ENCODE measurements around the gene FOXJ1.
A peak's percentile ranks its signal among the peaks of the same experiment; 100 is the strongest.
"Not testable (repeated sequence)": the region's sequence is repeated elsewhere in the genome, so short reads cannot be mapped to it uniquely, and the experiment has no call there.

FOXJ1 gene
- total RNA-seq = 0.50 to 11.1 (median 1.8) reads per million in 9 experiments

GRCh38 chr17:76141212-76142038, at the start of gene FOXJ1:
FOXJ1 (minus strand) TSS chr17:76141245; CDS start chr17:76140395, 850 bp downstream.
- H3K4me3 Mint-ChIP-seq = peak within 1 kb of the TSS; percentile 76 to 85

GRCh38 chr17:76189741-76190140, 48.7 kb upstream of the FOXJ1 start:
- Mint-ChIP-seq H3K9me3 (no peaks in the 10 kb centered on the region), H3K27ac (peak overlapping the region; percentile 65 to 91), H3K4me1 (ENCODE audit: low read depth in 2 of 2) (peaks cover 41 to 57% of the 10 kb centered on the region in 2 donors), H3K36me3 (ENCODE audit: insufficient read depth) (peaks cover 5% of the 10 kb centered on the region), H3K27me3 (no peaks in the 10 kb centered on the region), H3K4me3 (peak overlapping the region; percentile 50 to 68)
- DNase-seq (no peak), ATAC-seq (replicated peaks) (no peak)

More at GRCh38 chr17:76141212-76142038, at the start of gene FOXJ1:
- Mint-ChIP-seq H3K27ac (peak within 1 kb of the TSS; percentile 80 to 86), H3K9me3 (no peaks in the 10 kb centered on the region), H3K36me3 (ENCODE audit: insufficient read depth) (peaks cover 27% of the 10 kb centered on the region), H3K4me1 (ENCODE audit: low read depth in 2 of 2) (peaks cover 53 to 55% of the 10 kb centered on the region in 2 donors), H3K27me3 (peaks cover 0 to 17% of the 10 kb centered on the region in 2 donors)
- peak; percentile 83 for ATAC-seq (replicated peaks)
- peak; percentile 91 to 97 (median 95) for DNase-seq

GRCh38 chr17:76189247-76189646, 48.2 kb upstream of the FOXJ1 start:
- peak overlapping the region; percentile 65 to 91 for H3K27ac Mint-ChIP-seq
- peaks cover 44 to 56% of the 10 kb centered on the region in 2 donors for H3K4me1 Mint-ChIP-seq (ENCODE audit: low read depth in 2 of 2)
- ATAC-seq (replicated peaks) = no peak
- H3K9me3 Mint-ChIP-seq = no peaks in the 10 kb centered on the region
- peaks cover 5% of the 10 kb centered on the region for H3K36me3 Mint-ChIP-seq (ENCODE audit: insufficient read depth)
- H3K4me3 Mint-ChIP-seq = peak overlapping the region; percentile 50 to 68
- DNase-seq = no peak
- H3K27me3 Mint-ChIP-seq = no peaks in the 10 kb centered on the region

GRCh38 chr17:76188213-76189016, 47.4 kb upstream of the FOXJ1 start:
- Mint-ChIP-seq H3K4me3 (peak overlapping the region; percentile 6 to 41), H3K36me3 (ENCODE audit: insufficient read depth) (peaks cover 5% of the 10 kb centered on the region), H3K27me3 (no peaks in the 10 kb centered on the region), H3K4me1 (ENCODE audit: low read depth in 2 of 2) (peaks cover 39 to 50% of the 10 kb centered on the region in 2 donors), H3K27ac (peak overlapping the region; percentile 65 to 91), H3K9me3 (no peaks in the 10 kb centered on the region)
- ATAC-seq (replicated peaks) (no peak), DNase-seq (no peak)

GRCh38 chr17:76186774-76187173, 45.7 kb upstream of the FOXJ1 start:
- Mint-ChIP-seq H3K4me3 (peak overlapping the region; percentile 27 to 52), H3K4me1 (ENCODE audit: low read depth in 2 of 2) (peaks cover 31 to 38% of the 10 kb centered on the region in 2 donors), H3K36me3 (ENCODE audit: insufficient read depth) (peaks cover 11% of the 10 kb centered on the region), H3K27ac (peak overlapping the region; percentile 46 to 88)
- not testable (repeated sequence) for DNase-seq; ATAC-seq (replicated peaks); H3K27me3 Mint-ChIP-seq; H3K9me3 Mint-ChIP-seq

GRCh38 chr17:76184290-76184689, 43.2 kb upstream of the FOXJ1 start:
- Mint-ChIP-seq H3K4me3 (no peak overlapping the region), H3K4me1 (ENCODE audit: low read depth in 2 of 2) (peaks cover 34 to 40% of the 10 kb centered on the region in 2 donors), H3K27ac (no peak overlapping the region), H3K9me3 (no peaks in the 10 kb centered on the region), H3K27me3 (no peaks in the 10 kb centered on the region), H3K36me3 (ENCODE audit: insufficient read depth) (peaks cover 11% of the 10 kb centered on the region)
- DNase-seq (no peak), ATAC-seq (replicated peaks) (no peak)

- H3K27ac Mint-ChIP-seq = peak overlapping the region; percentile 46 to 86
- peak overlapping the region; percentile 23 to 45 for H3K4me3 Mint-ChIP-seq
- ATAC-seq (replicated peaks) (peak; percentile 91), DNase-seq (peak; percentile 94 to 97 (median 94))
- H3K4me1 Mint-ChIP-seq (ENCODE audit: low read depth in 2 of 2) = peaks cover 24 to 25% of the 10 kb centered on the region in 2 donors
- peaks cover 11% of the 10 kb centered on the region for H3K36me3 Mint-ChIP-seq (ENCODE audit: insufficient read depth)
- no peaks in the 10 kb centered on the region for H3K9me3 Mint-ChIP-seq
- H3K27me3 Mint-ChIP-seq = no peaks in the 10 kb centered on the region
Observed at GRCh38 chr17:76182016-76182764, 41.1 kb upstream of the FOXJ1 start.

GRCh38 chr17:76179496-76180467, 38.7 kb upstream of the FOXJ1 start:
- H3K27me3 Mint-ChIP-seq = no peaks in the 10 kb centered on the region
- H3K4me3 Mint-ChIP-seq = peak overlapping the region; percentile 38 to 69
- peaks cover 21 to 25% of the 10 kb centered on the region in 2 donors for H3K4me1 Mint-ChIP-seq (ENCODE audit: low read depth in 2 of 2)
- H3K27ac Mint-ChIP-seq = peak overlapping the region; percentile 90 to 98
- peaks cover 6% of the 10 kb centered on the region for H3K36me3 Mint-ChIP-seq (ENCODE audit: insufficient read depth)
- no peaks in the 10 kb centered on the region for H3K9me3 Mint-ChIP-seq
- DNase-seq (peak in 1 of 3 experiments; percentile 25), ATAC-seq (replicated peaks) (peak; percentile 64)

- no peak overlapping the region for H3K4me3 Mint-ChIP-seq
- peaks cover 6% of the 10 kb centered on the region for H3K36me3 Mint-ChIP-seq (ENCODE audit: insufficient read depth)
- no peaks in the 10 kb centered on the region for H3K9me3 Mint-ChIP-seq
- H3K27ac Mint-ChIP-seq = peak overlapping the region; percentile 90 to 98
- no peaks in the 10 kb centered on the region for H3K27me3 Mint-ChIP-seq
- DNase-seq (no peak), ATAC-seq (replicated peaks) (no peak)
- peaks cover 19 to 20% of the 10 kb centered on the region in 2 donors for H3K4me1 Mint-ChIP-seq (ENCODE audit: low read depth in 2 of 2)
Observed at GRCh38 chr17:76178124-76178523, 37.1 kb upstream of the FOXJ1 start.

GRCh38 chr17:76176701-76177574, 35.9 kb upstream of the FOXJ1 start:
- Mint-ChIP-seq H3K4me3 (no peak overlapping the region), H3K4me1 (ENCODE audit: low read depth in 2 of 2) (peaks cover 16 to 17% of the 10 kb centered on the region in 2 donors), H3K9me3 (no peaks in the 10 kb centered on the region), H3K36me3 (ENCODE audit: insufficient read depth) (peaks cover under 1% of the 10 kb centered on the region), H3K27me3 (no peaks in the 10 kb centered on the region), H3K27ac (no peak overlapping the region)
- DNase-seq = no peak
- ATAC-seq (replicated peaks) = no peak

- DNase-seq = no peak
- Mint-ChIP-seq H3K4me3 (no peak overlapping the region), H3K27me3 (no peaks in the 10 kb centered on the region), H3K4me1 (ENCODE audit: low read depth in 2 of 2) (peaks cover 0 to 3% of the 10 kb centered on the region in 2 donors), H3K9me3 (no peaks in the 10 kb centered on the region), H3K36me3 (ENCODE audit: insufficient read depth) (peaks cover 2% of the 10 kb centered on the region), H3K27ac (no peak overlapping the region)
- ATAC-seq (replicated peaks) = no peak
Observed at GRCh38 chr17:76174037-76174436, 33.0 kb upstream of the FOXJ1 start.
